ENCODE measurements around the gene LCLAT1.

Gene LCLAT1

GRCh38 chr2:30649828-30650227, 202.8 kb downstream of the LCLAT1 start:
- DNase-seq: no peak

GRCh38 chr2:30652271-30652915, 205.3 kb downstream of the LCLAT1 start:
- no peak for DNase-seq

GRCh38 chr2:30653847-30654246, 206.8 kb downstream of the LCLAT1 start:
- no peak for DNase-seq

GRCh38 chr2:30654404-30654803, 207.4 kb downstream of the LCLAT1 start:
- no peak for DNase-seq

GRCh38 chr2:30655211-30655610, 208.2 kb downstream of the LCLAT1 start:
- DNase-seq: no peak

GRCh38 chr2:30655660-30656059, 208.6 kb downstream of the LCLAT1 start:
- no peak for DNase-seq

GRCh38 chr2:30656079-30656478, 209.0 kb downstream of the LCLAT1 start:
- DNase-seq: no peak

- DNase-seq: no peak
These were observed 214.4 kb downstream of the LCLAT1 start for GRCh38 chr2:30661173-30662107.

GRCh38 chr2:30662268-30663131, 215.5 kb downstream of the LCLAT1 start:
- DNase-seq: no peak

GRCh38 chr2:30663321-30663720, 216.3 kb downstream of the LCLAT1 start:
- DNase-seq: no peak

- no peak for DNase-seq
These were observed 216.8 kb downstream of the LCLAT1 start for GRCh38 chr2:30663806-30664205.

- no peak for DNase-seq
These were observed 217.8 kb downstream of the LCLAT1 start for GRCh38 chr2:30664761-30665358.

GRCh38 chr2:30665761-30666265, 218.8 kb downstream of the LCLAT1 start:
- DNase-seq: no peak

- peak; percentile 13 for DNase-seq
These were observed 219.3 kb downstream of the LCLAT1 start for GRCh38 chr2:30666266-30666874.

GRCh38 chr2:30670453-30670852, 223.4 kb downstream of the LCLAT1 start:
- DNase-seq: no peak

- DNase-seq: no peak
These were observed 226.1 kb downstream of the LCLAT1 start for GRCh38 chr2:30673127-30673526.

- DNase-seq: no peak
These were observed 228.7 kb downstream of the LCLAT1 start for GRCh38 chr2:30675758-30676157.

- DNase-seq: no peak
These were observed 230.2 kb downstream of the LCLAT1 start for GRCh38 chr2:30677231-30677630.

- DNase-seq: no peak
These were observed 230.9 kb downstream of the LCLAT1 start for GRCh38 chr2:30677861-30678385.

- DNase-seq: no peak
These were observed 231.5 kb downstream of the LCLAT1 start for GRCh38 chr2:30678410-30679137.

- no peak for DNase-seq
These were observed 232.5 kb downstream of the LCLAT1 start for GRCh38 chr2:30679426-30680088.
